GM23338 (cell line): Measurements from ENCODE around the gene F8. TPM values are rescaled to one million over a fixed set of nuclear protein-coding genes. Genes with fewer than 3 reads are reported as not detected.

Experiments used
- ATAC-seq: fragments of 200-7000 bp; cut with Tn5 transposase; 3 replicates; pipeline ENCODE4 v1.9.1; 2020
- DNase-seq: peaks from one replicate; pipeline ENCODE4 v3.0.0-alpha.2; 2015; ENCODE audit warnings: low spot score
- H2AFZ ChIP-seq: fragments of 200-600 bp; sonication (generic); 2 replicates; pipeline ENCODE4 v1.8.0; 2016; ENCODE audit warnings: antibody characterized with exemption, mild to moderate bottlenecking, moderate library complexity
- H3F3A ChIP-seq: fragments of 200-600 bp; sonication (generic); replicated peaks from 2 replicates; pipeline ENCODE4 v1.8.0; 2017; ENCODE audit warnings: antibody characterized with exemption, mixed run types, low read depth
- H3K27ac ChIP-seq: fragments of 200-600 bp; sonication (generic); 2 replicates; pipeline ENCODE4 v1.6.1; 2016; ENCODE audit warnings: low read depth
- H3K27me3 ChIP-seq: fragments of 200-600 bp; sonication (generic); 2 replicates; pipeline ENCODE4 v1.8.0; 2016; ENCODE audit warnings: mild to moderate bottlenecking, mixed run types, moderate library complexity; ENCODE audit not compliant: insufficient read depth
- H3K36me3 ChIP-seq: fragments of 200-600 bp; sonication (generic); 2 replicates; pipeline ENCODE4 v1.8.0; 2016; ENCODE audit warnings: mild to moderate bottlenecking; ENCODE audit not compliant: insufficient read depth
- H3K4me1 ChIP-seq: fragments of 200-600 bp; sonication (generic); 2 replicates; pipeline ENCODE4 v1.8.0; 2016; ENCODE audit warnings: mild to moderate bottlenecking, moderate library complexity; ENCODE audit not compliant: insufficient read depth
- H3K4me2 ChIP-seq: fragments of 200-600 bp; sonication (generic); 2 replicates; pipeline ENCODE4 v1.7.1; 2017; ENCODE audit warnings: mixed run types
- H3K4me3 ChIP-seq: fragments of 200-600 bp; sonication (generic); 2 replicates; pipeline ENCODE4 v1.6.1; 2016; ENCODE audit warnings: mixed run types
- H3K79me2 ChIP-seq: fragments of 200-600 bp; sonication (generic); replicated peaks from 2 replicates; pipeline ENCODE4 v1.8.0; 2017; ENCODE audit warnings: mild to moderate bottlenecking; ENCODE audit not compliant: insufficient read depth
- H3K9me2 ChIP-seq: fragments of 200-600 bp; sonication (generic); 2 replicates; pipeline ENCODE4 v1.8.0; 2017; ENCODE audit not compliant: insufficient read depth
- H4K20me1 ChIP-seq: fragments of 200-600 bp; sonication (generic); replicated peaks from 2 replicates; pipeline ENCODE4 v1.8.0; 2017; ENCODE audit warnings: mild to moderate bottlenecking; ENCODE audit not compliant: insufficient read depth
- H3K27ac Mint-ChIP-seq: 2 replicates; pipeline ENCODE4 v1.8.0; 2020; ENCODE audit warnings: inconsistent platforms, mild to moderate bottlenecking, moderate library complexity, mixed read lengths
- H3K27me3 Mint-ChIP-seq: 3 replicates; pipeline ENCODE4 v1.8.0; 2022; ENCODE audit warnings: low read depth, mild to moderate bottlenecking, moderate library complexity, mixed read lengths, inconsistent platforms; ENCODE audit not compliant: insufficient read depth, poor library complexity
- H3K36me3 Mint-ChIP-seq: 3 replicates; pipeline ENCODE4 v1.8.0; 2021; ENCODE audit warnings: low read depth, mild to moderate bottlenecking, inconsistent platforms, moderate library complexity, mixed read lengths
- H3K4me1 Mint-ChIP-seq: 3 replicates; pipeline ENCODE4 v1.8.0; 2020; ENCODE audit warnings: mild to moderate bottlenecking, inconsistent platforms, mixed read lengths
- H3K4me3 Mint-ChIP-seq: 3 replicates; pipeline ENCODE4 v1.8.0; 2021; ENCODE audit warnings: moderate library complexity, mild to moderate bottlenecking, inconsistent platforms, mixed read lengths
- H3K9me3 Mint-ChIP-seq: 3 replicates; pipeline ENCODE4 v1.8.0; 2020; ENCODE audit warnings: moderate library complexity, mild to moderate bottlenecking, inconsistent platforms, mixed read lengths
- CREB1 ChIP-seq: fragments of 250-450 bp; sonication (Bioruptor Pico); IDR thresholded peaks from 2 replicates; pipeline ENCODE4 v1.5.0; 2020; ENCODE audit warnings: low read depth, mild to moderate bottlenecking, moderate library complexity
- EZH2 ChIP-seq: fragments of 200-600 bp; sonication (generic); IDR thresholded peaks from one replicate; pipeline ENCODE4 v1.8.0; 2017; ENCODE audit warnings: antibody characterized with exemption, mild to moderate bottlenecking, low read depth; ENCODE audit not compliant: unreplicated experiment
- EZH2phosphoT487 ChIP-seq: fragments of 200-600 bp; sonication (generic); IDR thresholded peaks from one replicate; pipeline ENCODE4 v1.8.1; 2018; ENCODE audit warnings: antibody characterized with exemption; ENCODE audit not compliant: unreplicated experiment
- JUNB ChIP-seq: IDR thresholded peaks from one replicate; pipeline ENCODE4 v1.6.1; 2016; ENCODE audit warnings: antibody characterized with exemption; ENCODE audit not compliant: unreplicated experiment
- NANOG ChIP-seq: IDR thresholded peaks from 2 replicates; pipeline ENCODE4 v1.6.1; 2016; ENCODE audit warnings: antibody characterized with exemption, borderline replicate concordance
- POLR2AphosphoS5 ChIP-seq: IDR thresholded peaks from 2 replicates; pipeline ENCODE4 v1.6.1; 2016; ENCODE audit warnings: antibody characterized with exemption, low read depth
- STAT1 ChIP-seq: IDR thresholded peaks from one replicate; pipeline ENCODE4 v1.6.1; 2016; ENCODE audit warnings: antibody characterized with exemption; ENCODE audit not compliant: unreplicated experiment
- ZNF114 ChIP-seq: fragments of 250-450 bp; sonication (Bioruptor Pico); IDR thresholded peaks from 2 replicates; pipeline ENCODE4 v1.5.0; 2020; ENCODE audit warnings: mild to moderate bottlenecking, moderate library complexity
- ZNF331 ChIP-seq: fragments of 250-450 bp; sonication (Bioruptor Pico); IDR thresholded peaks from 2 replicates; pipeline ENCODE4 v1.5.0; 2020; ENCODE audit warnings: low read depth, mild to moderate bottlenecking, moderate library complexity
- polyA plus RNA-seq: library from polyadenylated mRNA; unstranded; fragments of >200 nt; fragmentation: Nextera tagmentation; extraction: Ambion mirVana; gene quantifications from 2 replicates; pipeline ENCODE4 v1.2.1, GENCODE V29; 2016
- total RNA-seq: library from RNA; depleted of rRNA; stranded (reverse); fragments of >200 nt; shearing (Covaris generic); gene quantifications from 2 replicates; pipeline ENCODE4 v1.2.3, GENCODE V29; 2014
- TF ChIP-seq, protein P1 (sequence below): IDR thresholded peaks from 2 replicates; pipeline ENCODE4 v1.6.1; 2016; ENCODE audit warnings: antibody characterized with exemption
- TF ChIP-seq, protein P2 (sequence below): IDR thresholded peaks from one replicate; pipeline ENCODE4 v1.6.1; 2018; ENCODE audit warnings: antibody characterized with exemption; ENCODE audit not compliant: unreplicated experiment
- TF ChIP-seq, protein P3 (sequence below), 2 experiments: fragments of 200-600 bp in 1 of 2; sonication (generic) in 1 of 2; conservative IDR thresholded peaks; 2 replicates each; pipeline versions ENCODE4 v1.5.1 to v1.6.1; 2016 to 2017; ENCODE audit warnings: antibody characterized with exemption in 2 of 2, low read depth in 2 of 2, mild to moderate bottlenecking in 2 of 2, moderate library complexity in 1 of 2

F8 gene
- total and polyA plus RNA-seq, 2 experiments from 2014 or later, result 0.70 to 1.8 TPM

DNA sequence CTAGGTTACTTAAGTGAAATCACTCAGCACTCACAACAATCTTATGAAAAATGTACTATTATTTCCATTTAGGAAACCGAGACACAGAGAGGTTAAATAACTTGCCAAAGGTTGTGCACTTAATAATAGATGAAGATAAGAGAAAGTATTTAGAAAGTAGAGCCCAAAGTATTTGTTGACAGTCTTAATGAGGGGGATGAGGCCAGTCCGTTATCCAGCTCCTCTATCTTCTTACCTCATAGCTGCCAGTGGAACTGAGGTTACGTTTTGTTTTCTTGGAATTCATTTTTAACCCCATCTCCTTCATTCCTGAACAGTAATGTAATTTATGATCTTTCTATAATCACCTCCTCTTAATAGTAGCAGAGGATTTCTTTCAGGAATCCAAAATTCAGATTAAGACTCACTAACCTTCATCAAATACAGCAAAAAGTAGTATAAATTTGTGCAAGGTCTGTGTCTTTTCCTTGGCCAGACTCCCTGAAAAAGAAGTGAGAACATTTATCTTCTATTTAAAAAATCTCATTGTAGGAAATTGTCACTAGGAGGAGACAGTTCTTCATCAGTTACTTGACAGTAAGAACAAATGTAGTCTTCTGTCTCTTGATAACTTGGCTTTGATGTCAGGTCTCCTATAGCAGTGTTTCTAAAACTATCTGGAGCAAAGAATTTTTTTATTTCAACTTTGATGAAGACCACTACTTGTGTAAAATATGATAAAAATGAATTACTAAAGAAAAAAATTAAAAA lies 35.5 kb downstream of the F8 start:
- no peak for TF ChIP-seq CREB1 (CRISPR knock-in tag)
- TF ChIP-seq STAT1, result no peak
- TF ChIP-seq JUNB, result no peak
- Mint-ChIP-seq H3K4me1 (no peaks in the 10 kb centered on the region), H3K27ac (no peak overlapping the region), H3K27me3 (no peaks in the 10 kb centered on the region), H3K4me3 (no peak overlapping the region), H3K9me3 (no peaks in the 10 kb centered on the region), H3K36me3 (no peaks in the 10 kb centered on the region)
- Histone ChIP-seq H3K4me3 (no peak overlapping the region), H4K20me1 (no peaks in the 10 kb centered on the region), H3K4me2 (no peak overlapping the region), H3K4me1 (0 out of 2 replicates have a peak, but pooled peaks cover 5% of the 10 kb centered on the region), H3K27ac (no peak overlapping the region), H2AFZ (no peak overlapping the region), H3K9me2 (no peaks in the 10 kb centered on the region), H3K27me3 (no peaks in the 10 kb centered on the region), H3F3A (no peaks in the 10 kb centered on the region), H3K36me3 (no peaks in the 10 kb centered on the region), H3K79me2 (no peaks in the 10 kb centered on the region)
- ATAC-seq, result no peak
- DNase-seq, result no peak

GRCh38 chrX:154981116-154981411 lies 41.5 kb downstream of the F8 start:
- Histone ChIP-seq H3K27me3 (no peaks in the 10 kb centered on the region), H3K4me2 (no peak overlapping the region), H3K4me1 (no peaks in the 10 kb centered on the region), H2AFZ (peak overlapping the region; percentile 57; the same call in 1 of the 2 replicates), H3K36me3 (no peaks in the 10 kb centered on the region), H3F3A (no peaks in the 10 kb centered on the region), H3K9me2 (no peaks in the 10 kb centered on the region), H3K4me3 (no peak overlapping the region), H3K27ac (no peak overlapping the region), H3K79me2 (no peaks in the 10 kb centered on the region), H4K20me1 (no peaks in the 10 kb centered on the region)
- Mint-ChIP-seq H3K4me3 (no peak overlapping the region), H3K27ac (no peak overlapping the region), H3K27me3 (peaks cover 1% of the 10 kb centered on the region), H3K4me1 (no peaks in the 10 kb centered on the region), H3K9me3 (peaks cover 5% of the 10 kb centered on the region; the same call in 1 of the 3 replicates), H3K36me3 (no peaks in the 10 kb centered on the region)
- TF ChIP-seq EZH2 (no peak), NANOG (no peak), ZNF114 (CRISPR knock-in tag) (no peak), POLR2AphosphoS5 (no peak), EZH2phosphoT487 (no peak), ZNF331 (CRISPR knock-in tag) (no peak)
- TF ChIP-seq, protein P1, sequence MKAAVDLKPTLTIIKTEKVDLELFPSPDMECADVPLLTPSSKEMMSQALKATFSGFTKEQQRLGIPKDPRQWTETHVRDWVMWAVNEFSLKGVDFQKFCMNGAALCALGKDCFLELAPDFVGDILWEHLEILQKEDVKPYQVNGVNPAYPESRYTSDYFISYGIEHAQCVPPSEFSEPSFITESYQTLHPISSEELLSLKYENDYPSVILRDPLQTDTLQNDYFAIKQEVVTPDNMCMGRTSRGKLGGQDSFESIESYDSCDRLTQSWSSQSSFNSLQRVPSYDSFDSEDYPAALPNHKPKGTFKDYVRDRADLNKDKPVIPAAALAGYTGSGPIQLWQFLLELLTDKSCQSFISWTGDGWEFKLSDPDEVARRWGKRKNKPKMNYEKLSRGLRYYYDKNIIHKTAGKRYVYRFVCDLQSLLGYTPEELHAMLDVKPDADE, result no peak
- TF ChIP-seq, protein P2, sequence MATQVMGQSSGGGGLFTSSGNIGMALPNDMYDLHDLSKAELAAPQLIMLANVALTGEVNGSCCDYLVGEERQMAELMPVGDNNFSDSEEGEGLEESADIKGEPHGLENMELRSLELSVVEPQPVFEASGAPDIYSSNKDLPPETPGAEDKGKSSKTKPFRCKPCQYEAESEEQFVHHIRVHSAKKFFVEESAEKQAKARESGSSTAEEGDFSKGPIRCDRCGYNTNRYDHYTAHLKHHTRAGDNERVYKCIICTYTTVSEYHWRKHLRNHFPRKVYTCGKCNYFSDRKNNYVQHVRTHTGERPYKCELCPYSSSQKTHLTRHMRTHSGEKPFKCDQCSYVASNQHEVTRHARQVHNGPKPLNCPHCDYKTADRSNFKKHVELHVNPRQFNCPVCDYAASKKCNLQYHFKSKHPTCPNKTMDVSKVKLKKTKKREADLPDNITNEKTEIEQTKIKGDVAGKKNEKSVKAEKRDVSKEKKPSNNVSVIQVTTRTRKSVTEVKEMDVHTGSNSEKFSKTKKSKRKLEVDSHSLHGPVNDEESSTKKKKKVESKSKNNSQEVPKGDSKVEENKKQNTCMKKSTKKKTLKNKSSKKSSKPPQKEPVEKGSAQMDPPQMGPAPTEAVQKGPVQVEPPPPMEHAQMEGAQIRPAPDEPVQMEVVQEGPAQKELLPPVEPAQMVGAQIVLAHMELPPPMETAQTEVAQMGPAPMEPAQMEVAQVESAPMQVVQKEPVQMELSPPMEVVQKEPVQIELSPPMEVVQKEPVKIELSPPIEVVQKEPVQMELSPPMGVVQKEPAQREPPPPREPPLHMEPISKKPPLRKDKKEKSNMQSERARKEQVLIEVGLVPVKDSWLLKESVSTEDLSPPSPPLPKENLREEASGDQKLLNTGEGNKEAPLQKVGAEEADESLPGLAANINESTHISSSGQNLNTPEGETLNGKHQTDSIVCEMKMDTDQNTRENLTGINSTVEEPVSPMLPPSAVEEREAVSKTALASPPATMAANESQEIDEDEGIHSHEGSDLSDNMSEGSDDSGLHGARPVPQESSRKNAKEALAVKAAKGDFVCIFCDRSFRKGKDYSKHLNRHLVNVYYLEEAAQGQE, result no peak
- TF ChIP-seq, protein P3, sequence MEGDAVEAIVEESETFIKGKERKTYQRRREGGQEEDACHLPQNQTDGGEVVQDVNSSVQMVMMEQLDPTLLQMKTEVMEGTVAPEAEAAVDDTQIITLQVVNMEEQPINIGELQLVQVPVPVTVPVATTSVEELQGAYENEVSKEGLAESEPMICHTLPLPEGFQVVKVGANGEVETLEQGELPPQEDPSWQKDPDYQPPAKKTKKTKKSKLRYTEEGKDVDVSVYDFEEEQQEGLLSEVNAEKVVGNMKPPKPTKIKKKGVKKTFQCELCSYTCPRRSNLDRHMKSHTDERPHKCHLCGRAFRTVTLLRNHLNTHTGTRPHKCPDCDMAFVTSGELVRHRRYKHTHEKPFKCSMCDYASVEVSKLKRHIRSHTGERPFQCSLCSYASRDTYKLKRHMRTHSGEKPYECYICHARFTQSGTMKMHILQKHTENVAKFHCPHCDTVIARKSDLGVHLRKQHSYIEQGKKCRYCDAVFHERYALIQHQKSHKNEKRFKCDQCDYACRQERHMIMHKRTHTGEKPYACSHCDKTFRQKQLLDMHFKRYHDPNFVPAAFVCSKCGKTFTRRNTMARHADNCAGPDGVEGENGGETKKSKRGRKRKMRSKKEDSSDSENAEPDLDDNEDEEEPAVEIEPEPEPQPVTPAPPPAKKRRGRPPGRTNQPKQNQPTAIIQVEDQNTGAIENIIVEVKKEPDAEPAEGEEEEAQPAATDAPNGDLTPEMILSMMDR (conservative IDR thresholded peaks at IDR 0.05; ENCODE audit: low read depth in 2 of 2), result no peak
- DNase-seq (no peak), ATAC-seq (no peak)
